Keratinocyte (primary cell): ENCODE data around the gene LSG1. TPM values are rescaled to one million over a fixed set of nuclear protein-coding genes. Genes with fewer than 3 reads are reported as not detected.

Experiments
- DNase-seq: peaks from one replicate; pipeline ENCODE4 v3.0.0-alpha.2; 2011; ENCODE audit warnings: low read depth, missing footprints, low spot score
- FAIRE-seq: peaks from 2 replicates; lab custom pipeline; 2011; peaks lifted over from hg19 to GRCh38; lab: Jason Lieb, UNC
- H2AFZ ChIP-seq: 2 replicates; pipeline ENCODE4 v1.6.0; 2012; ENCODE audit warnings: low read length, control low read depth, inconsistent platforms; ENCODE audit not compliant: control insufficient read depth
- H3K27ac ChIP-seq: 2 replicates; pipeline ENCODE4 v1.5.1; 2011; ENCODE audit warnings: low read length; ENCODE audit not compliant: control insufficient read depth, insufficient read depth
- H3K27me3 ChIP-seq: 3 replicates; pipeline ENCODE4 v1.6.0; 2011; ENCODE audit warnings: low read length; ENCODE audit not compliant: control insufficient read depth, insufficient read depth; ENCODE audit errors: extremely low read depth
- H3K36me3 ChIP-seq, 2 experiments: 2 replicates in 1 of 2; 3 replicates in 1 of 2; pipeline ENCODE4 v1.5.1; 2011; ENCODE audit warnings: low read length in 2 of 2, mild to moderate bottlenecking in 1 of 2; ENCODE audit not compliant: control insufficient read depth in 2 of 2, insufficient read depth in 2 of 2; ENCODE audit errors: extremely low read depth in 1 of 2
- H3K4me1 ChIP-seq: 3 replicates; pipeline ENCODE4 v1.5.1; 2011; ENCODE audit warnings: low read length; ENCODE audit not compliant: control insufficient read depth, insufficient read depth; ENCODE audit errors: extremely low read depth
- H3K4me2 ChIP-seq: 3 replicates; pipeline ENCODE4 v1.6.0; 2011; ENCODE audit warnings: low read depth, low read length; ENCODE audit not compliant: control insufficient read depth, insufficient read depth; ENCODE audit errors: extremely low read depth
- H3K4me3 ChIP-seq, 3 experiments: fragments of 200-600 bp in 1 of 3; sonication (generic) in 1 of 3; 2 replicates in 2 of 3; 3 replicates in 1 of 3; pipeline ENCODE4 v1.5.1; 2011 to 2016; ENCODE audit warnings: low read length in 3 of 3, mild to moderate bottlenecking in 3 of 3, control low read depth in 2 of 3, inconsistent platforms in 1 of 3, low read depth in 1 of 3, mixed read lengths in 1 of 3, mixed run types in 1 of 3, moderate library complexity in 1 of 3; ENCODE audit not compliant: control insufficient read depth in 2 of 3, insufficient read depth in 2 of 3; ENCODE audit errors: extremely low read depth in 1 of 3
- H3K79me2 ChIP-seq: 2 replicates; pipeline ENCODE4 v1.6.0; 2012; ENCODE audit warnings: low read length; ENCODE audit not compliant: control insufficient read depth, insufficient read depth
- H3K9ac ChIP-seq: 3 replicates; pipeline ENCODE4 v1.6.0; 2011; ENCODE audit warnings: low read length; ENCODE audit not compliant: control insufficient read depth, insufficient read depth; ENCODE audit errors: extremely low read depth
- H3K9me1 ChIP-seq: 3 replicates; pipeline ENCODE4 v1.6.0; 2011; ENCODE audit warnings: low read length; ENCODE audit not compliant: control insufficient read depth, insufficient read depth; ENCODE audit errors: extremely low read depth
- H3K9me3 ChIP-seq: 2 replicates; pipeline ENCODE4 v1.5.1; 2012; ENCODE audit warnings: low read depth, low read length; ENCODE audit not compliant: control insufficient read depth
- H4K20me1 ChIP-seq: 3 replicates; pipeline ENCODE4 v1.6.0; 2011; ENCODE audit warnings: low read length; ENCODE audit not compliant: control insufficient read depth, insufficient read depth; ENCODE audit errors: extremely low read depth
- EZH2 ChIP-seq: IDR thresholded peaks from one replicate; pipeline ENCODE4 v1.6.1; 2012; ENCODE audit warnings: inconsistent platforms, mild to moderate bottlenecking, low read length, moderate library complexity
- dilution Hi-C: fragments of 300-500 bp; cut with MboI; formaldehyde crosslinking; loops from one replicate; pipeline ENCODE4 v1.7.0; 2020; ENCODE audit warnings: low sequenced_read_pairs; ENCODE audit not compliant: extremely low pct_ligation_motif_present
- polyA plus RNA-seq, 5 experiments: library from polyadenylated mRNA; depleted of rRNA in 3 of 5; stranded (reverse) in 3 of 5; stranded (forward) in 1 of 5; unstranded in 1 of 5; fragments of >200 nt; gene quantifications; 1 replicate in 1 of 5; 2 replicates in 3 of 5; 3 replicates in 1 of 5; pipeline versions ENCODE4 v1.2.1 to v1.2.3, GENCODE V29; 2011 to 2012; ENCODE audit warnings: missing spikeins in 2 of 5, low read depth in 1 of 5, low replicate concordance in 1 of 5
- TF ChIP-seq, protein P1 (sequence below), 3 experiments: IDR thresholded peaks in 1 of 3; conservative IDR thresholded peaks in 1 of 3; optimal IDR thresholded peaks in 1 of 3; 2 replicates in 2 of 3; 3 replicates in 1 of 3; pipeline versions ENCODE3 to v1.5.1; 2011; ENCODE audit warnings: low read length in 3 of 3, mild to moderate bottlenecking in 3 of 3, moderate library complexity in 2 of 3, control low read depth in 1 of 3, inconsistent platforms in 1 of 3; ENCODE audit not compliant: insufficient read depth in 2 of 3; ENCODE audit errors: extremely low read depth in 1 of 3

Gene LSG1
- polyA plus RNA-seq, 1 donor (not counting 4 experiments of a cell fraction or from before 2014, with no cell fraction given): 40.7 TPM

DNA sequence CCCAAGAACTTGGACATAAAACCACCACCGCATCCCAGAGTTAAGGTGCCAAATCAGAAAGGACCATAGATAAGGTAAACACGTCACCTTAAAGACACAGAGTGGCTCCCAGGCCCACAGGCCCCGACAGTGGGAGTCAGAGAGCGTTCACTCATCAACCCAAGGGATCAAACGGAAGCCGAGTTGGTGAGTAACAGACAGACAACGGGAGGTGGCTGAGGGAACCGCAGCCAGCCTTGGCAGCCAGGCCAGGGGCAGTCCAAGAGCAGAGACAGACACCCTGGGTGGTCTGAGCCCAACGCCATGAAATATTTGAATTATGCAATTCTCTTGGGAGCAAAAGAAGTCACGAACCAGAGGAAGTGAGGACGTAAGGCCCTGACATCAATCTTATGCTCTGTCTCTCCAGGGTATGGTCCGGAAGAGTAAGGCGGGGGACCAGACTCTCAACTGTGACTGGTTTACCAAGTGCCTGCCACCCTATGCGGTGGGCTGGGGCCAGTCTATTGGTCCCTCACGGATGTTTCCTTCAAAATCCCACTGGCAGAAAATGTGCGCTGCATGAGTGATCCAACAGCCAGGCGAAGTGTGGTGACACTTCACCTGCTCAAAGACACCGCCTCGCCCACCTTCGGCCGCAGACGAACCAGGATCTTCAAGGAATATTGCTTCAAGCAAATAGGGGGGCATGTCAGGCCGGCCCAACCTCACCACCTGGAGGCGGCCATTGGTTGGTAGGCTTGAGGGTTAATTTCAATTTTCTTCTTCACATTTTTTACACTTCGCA is 73.0 kb downstream of the LSG1 start:
- H3K9me1 ChIP-seq: no peaks in the 10 kb centered on the region
- DNase-seq: no peak
- no peak overlapping the region for H3K4me2 ChIP-seq
- peaks cover 5 to 13% of the 10 kb centered on the region in 2 experiments for H3K36me3 ChIP-seq
- H3K4me3 ChIP-seq: no peak overlapping the region
- no peak overlapping the region for H3K27ac ChIP-seq
- no peaks in the 10 kb centered on the region for H3K9me3 ChIP-seq
- no peaks in the 10 kb centered on the region for H3K4me1 ChIP-seq
- FAIRE-seq: no peak
- TF ChIP-seq, protein P1, sequence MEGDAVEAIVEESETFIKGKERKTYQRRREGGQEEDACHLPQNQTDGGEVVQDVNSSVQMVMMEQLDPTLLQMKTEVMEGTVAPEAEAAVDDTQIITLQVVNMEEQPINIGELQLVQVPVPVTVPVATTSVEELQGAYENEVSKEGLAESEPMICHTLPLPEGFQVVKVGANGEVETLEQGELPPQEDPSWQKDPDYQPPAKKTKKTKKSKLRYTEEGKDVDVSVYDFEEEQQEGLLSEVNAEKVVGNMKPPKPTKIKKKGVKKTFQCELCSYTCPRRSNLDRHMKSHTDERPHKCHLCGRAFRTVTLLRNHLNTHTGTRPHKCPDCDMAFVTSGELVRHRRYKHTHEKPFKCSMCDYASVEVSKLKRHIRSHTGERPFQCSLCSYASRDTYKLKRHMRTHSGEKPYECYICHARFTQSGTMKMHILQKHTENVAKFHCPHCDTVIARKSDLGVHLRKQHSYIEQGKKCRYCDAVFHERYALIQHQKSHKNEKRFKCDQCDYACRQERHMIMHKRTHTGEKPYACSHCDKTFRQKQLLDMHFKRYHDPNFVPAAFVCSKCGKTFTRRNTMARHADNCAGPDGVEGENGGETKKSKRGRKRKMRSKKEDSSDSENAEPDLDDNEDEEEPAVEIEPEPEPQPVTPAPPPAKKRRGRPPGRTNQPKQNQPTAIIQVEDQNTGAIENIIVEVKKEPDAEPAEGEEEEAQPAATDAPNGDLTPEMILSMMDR (optimal IDR thresholded peaks at IDR 0.05 in 1 of 3, IDR thresholded peaks at IDR 0.05 in 1 of 3, conservative IDR thresholded peaks at IDR 0.05 in 1 of 3; ENCODE audit: extremely low read depth in 1 of 3, insufficient read depth in 2 of 3, low read length in 3 of 3): no peak
- no peak for TF ChIP-seq EZH2
- dilution Hi-C loops: no loop called here
- no peak overlapping the region for H3K9ac ChIP-seq
- no peaks in the 10 kb centered on the region for H4K20me1 ChIP-seq
- H3K27me3 ChIP-seq: no peaks in the 10 kb centered on the region
- H3K79me2 ChIP-seq: no peaks in the 10 kb centered on the region
- H2AFZ ChIP-seq: no peak overlapping the region

DNA sequence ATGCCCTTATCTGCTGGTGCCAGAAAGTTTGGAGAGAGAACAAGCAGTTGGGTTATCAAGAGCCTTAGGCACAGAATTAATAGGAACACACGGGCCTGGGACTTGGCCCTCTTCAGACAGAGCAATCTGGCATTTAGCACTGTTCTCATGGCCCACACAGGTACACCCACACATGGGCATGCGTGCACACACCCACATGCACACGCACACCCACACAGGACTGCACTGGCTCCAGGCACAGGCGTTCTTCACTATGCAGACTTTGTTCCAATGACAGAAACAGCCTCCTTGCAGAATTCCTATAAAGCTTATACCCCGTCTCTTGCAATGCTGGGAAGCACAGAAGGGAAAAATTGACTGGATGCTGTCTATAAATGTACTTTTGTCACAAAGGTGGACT is 75.1 kb downstream of the LSG1 start:
- H3K36me3 ChIP-seq: peaks cover 2 to 13% of the 10 kb centered on the region in 2 experiments
- H3K4me3 ChIP-seq: no peak overlapping the region
- peaks cover 16% of the 10 kb centered on the region for H3K4me1 ChIP-seq
- TF ChIP-seq EZH2: no peak
- TF ChIP-seq, protein P1 (optimal IDR thresholded peaks at IDR 0.05 in 1 of 3, IDR thresholded peaks at IDR 0.05 in 1 of 3, conservative IDR thresholded peaks at IDR 0.05 in 1 of 3; ENCODE audit: extremely low read depth in 1 of 3, insufficient read depth in 2 of 3, low read length in 3 of 3): no peak
- no peak overlapping the region for H3K9ac ChIP-seq
- H2AFZ ChIP-seq: no peak overlapping the region
- dilution Hi-C loops: no loop called here
- H3K9me3 ChIP-seq: no peaks in the 10 kb centered on the region
- no peak overlapping the region for H3K27ac ChIP-seq
- H3K9me1 ChIP-seq: no peaks in the 10 kb centered on the region
- no peaks in the 10 kb centered on the region for H3K79me2 ChIP-seq
- no peak for DNase-seq
- no peaks in the 10 kb centered on the region for H4K20me1 ChIP-seq
- FAIRE-seq: no peak
- no peaks in the 10 kb centered on the region for H3K27me3 ChIP-seq
- H3K4me2 ChIP-seq: no peak overlapping the region
